HG02943 (cell line): ENCODE results near the gene RASEF.

Source experiments
- ATAC-seq: cut with Tn5 transposase; IDR thresholded peaks from one replicate; pipeline ENCODE4 v1.9.1; 2021; ENCODE audit warnings: mild to moderate bottlenecking, low read depth, moderate library complexity; ENCODE audit not compliant: unreplicated experiment

RASEF gene

DNA sequence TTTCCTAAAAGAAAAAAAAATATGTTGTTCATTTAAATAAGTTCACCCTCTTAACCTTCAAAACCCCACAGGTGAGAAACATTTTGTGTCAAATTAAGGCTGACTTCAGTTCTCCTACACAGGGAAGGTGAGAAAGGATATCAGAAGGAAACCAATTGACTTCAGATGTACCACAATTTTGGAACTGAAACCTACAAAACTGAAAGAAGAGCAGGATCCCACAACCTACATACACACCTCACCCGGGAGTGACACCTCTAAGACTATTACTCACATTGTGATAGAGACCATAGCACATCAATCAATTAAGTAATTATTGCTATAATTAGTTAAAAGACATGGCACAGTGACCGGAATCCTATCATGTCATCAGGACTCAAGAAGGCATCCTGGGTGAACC lies 47.0 kb downstream of the RASEF start:
- ATAC-seq: no peak

DNA sequence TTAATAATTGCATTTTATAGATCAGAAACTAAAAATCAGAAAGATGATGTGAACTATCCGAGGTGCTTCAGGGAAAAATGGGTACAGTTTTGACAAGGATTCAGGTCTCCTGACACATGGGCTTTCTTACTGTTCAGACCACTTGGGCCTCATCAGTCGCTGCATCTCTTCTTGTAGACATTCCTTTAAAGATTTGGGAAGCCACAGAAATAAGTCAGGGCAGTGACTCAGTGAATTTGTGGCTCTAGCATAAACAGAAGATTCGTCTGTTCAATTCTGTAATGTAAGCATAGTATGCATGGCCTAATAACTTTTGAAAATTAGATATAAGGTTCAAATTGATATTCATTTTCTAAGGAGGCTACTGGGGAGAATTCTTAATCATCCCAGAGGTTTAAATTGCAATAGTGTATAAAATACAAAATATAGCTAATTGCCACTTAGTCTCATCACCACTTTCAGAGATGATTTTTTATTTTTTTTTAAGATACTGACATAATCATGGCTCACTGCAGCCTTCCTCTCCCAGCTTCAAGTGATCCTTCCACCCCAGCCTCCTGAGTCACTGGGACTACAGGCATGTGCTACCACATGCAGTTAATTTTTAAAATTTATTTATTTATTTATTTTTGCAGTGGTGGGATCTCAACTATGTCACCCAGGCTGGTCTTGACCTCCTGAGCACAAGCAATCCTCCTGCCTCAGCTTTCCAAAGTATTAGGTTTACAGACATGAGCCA lies 48.9 kb downstream of the RASEF start:
- no peak for ATAC-seq

DNA sequence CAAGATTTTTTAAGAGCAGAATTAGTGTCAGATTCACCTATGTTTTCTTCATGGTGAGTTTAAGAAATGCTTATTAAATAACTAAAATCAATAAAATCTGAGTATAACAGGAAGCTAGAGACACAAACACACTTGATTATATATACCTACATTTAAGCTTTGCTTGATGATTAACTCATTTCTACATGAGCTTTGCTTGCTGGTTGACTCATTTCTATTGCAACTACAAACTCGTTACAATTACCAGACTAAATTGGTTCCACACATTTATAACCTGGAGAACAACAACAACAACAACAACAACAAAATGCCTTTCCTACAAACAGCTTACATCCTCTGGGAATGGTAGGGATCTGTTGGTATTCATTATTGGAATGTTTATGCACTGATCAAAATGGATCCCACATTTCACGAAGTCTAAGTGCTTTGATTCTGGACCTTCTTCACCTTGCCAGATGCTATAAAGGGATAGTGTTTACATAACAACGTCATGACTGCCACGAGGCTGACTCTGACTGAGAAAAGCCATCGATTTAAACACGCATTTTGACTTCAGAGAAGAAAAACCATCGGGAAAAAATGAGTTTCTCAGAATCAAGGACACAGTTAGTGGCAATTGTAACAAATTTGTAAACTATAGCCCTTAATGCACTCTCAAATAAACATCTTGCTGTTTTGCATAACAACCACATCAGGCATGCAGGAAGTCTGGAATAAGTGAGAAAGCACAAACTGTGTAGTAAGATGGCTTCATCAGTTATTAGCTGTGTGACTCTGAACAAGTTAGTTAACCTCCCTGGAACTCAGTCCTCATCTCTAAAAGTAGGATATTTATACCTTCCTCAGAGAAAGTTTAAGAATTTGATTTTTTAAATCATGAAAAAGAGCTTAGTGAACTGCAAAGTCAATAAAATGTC lies 49.8 kb downstream of the RASEF start:
- ATAC-seq: no peak

DNA sequence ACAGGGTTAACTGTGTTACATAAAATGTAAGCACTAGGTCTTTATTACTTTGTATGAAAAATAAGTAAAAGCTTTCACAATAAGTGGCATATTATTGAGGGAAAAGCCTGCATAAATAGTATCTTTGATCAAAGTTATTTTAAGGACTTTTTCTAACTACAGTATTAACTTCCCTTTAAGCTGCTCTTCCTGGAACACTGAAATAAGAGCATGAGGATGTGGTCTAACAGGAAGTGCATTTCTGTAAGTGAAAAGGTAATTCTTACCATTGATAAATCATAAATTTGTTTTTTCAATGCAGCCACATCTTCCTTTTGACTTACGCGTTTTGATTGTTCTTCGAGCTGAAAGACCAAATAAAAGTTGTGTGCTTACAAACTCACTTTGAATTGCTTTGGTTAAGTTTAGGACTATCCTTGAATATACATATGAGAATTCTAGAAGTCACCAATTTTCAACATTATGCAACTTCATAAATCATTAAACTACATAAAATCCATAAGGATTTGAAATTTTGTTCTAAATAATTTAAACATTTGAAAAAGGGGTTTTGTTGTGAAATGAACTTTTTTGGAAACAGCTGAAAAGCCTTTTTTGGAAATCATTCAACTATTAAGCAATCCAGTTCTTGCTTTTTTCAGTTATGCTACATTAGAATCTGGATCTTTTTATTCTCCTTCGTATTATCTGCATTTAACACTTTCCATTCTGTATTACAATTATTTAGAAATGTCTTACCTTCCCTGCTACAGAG lies 50.6 kb downstream of the RASEF start:
- no peak for ATAC-seq

DNA sequence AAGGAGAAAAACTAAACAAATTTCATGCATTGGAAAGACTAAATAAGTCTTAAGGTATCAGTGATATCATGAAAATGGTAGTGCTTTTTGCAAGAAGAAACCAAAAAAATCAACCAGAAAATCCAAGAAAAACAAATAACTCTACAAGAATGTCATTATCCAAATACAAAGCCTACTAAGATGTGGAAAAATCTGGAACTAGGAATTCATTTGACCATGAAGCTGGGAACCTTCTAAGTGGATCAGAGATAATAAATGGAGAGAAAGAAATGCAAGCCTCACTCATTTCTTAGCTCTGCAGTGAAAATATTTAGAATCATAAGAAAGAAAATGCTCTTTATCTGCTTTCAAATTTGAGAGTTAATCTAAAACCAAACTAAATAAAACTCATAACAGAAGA lies 51.3 kb downstream of the RASEF start:
- no peak for ATAC-seq

DNA sequence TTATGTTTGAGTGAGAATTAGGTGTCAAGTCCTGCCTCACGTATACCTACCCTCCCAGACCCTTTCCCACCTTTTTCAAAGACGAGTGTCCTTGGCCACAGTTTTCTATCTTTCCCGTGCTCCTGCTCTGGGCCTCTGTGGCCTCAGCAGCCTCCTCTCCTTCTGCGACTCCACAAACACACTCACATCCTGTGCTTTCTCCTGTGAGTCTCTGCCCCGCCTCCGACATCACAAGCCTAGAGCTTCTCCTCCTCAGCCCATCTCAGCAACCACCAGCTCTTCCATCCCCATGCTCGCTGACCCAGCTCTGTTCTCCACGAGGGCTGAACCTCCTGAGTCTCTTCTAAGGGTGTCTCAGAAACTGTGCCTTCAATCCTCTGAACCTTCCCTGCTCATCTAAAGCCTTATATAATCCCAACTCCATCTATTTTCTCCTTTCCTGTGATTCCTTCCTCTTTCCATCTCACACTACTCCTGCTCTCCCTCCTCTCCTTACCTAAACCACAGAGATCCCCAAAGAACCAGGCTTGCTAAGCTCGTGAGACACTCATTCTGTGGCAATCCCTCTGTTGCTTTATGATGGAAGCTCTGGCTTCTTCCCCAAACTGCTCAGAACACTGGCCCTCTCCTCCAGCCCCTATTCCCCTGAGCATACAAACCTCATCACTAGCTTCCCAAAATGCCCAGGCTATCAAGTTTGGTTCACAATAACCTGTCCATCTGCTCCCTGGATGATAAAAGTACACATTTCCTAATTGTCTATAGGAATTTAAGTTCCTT lies 55.2 kb downstream of the RASEF start:
- no peak for ATAC-seq

DNA sequence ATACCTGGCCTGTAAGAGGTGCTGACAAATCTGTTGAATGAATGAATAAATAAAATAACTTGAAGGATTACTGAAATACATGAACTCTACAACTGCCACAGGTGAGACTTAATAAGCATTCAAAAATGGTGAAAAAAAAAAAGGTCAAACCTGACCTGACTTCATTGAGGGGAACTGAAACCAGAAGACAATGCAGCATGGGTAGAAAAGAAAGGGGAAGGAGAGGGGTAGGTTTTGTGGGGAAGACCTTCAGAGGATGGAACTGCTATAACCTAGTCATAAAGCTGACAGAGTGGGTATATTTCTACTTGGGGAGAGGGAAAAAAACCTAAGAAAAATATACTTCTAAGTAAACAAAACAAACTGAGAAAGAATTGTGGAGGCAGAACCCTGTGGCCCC lies 56.6 kb downstream of the RASEF start:
- ATAC-seq: no peak

DNA sequence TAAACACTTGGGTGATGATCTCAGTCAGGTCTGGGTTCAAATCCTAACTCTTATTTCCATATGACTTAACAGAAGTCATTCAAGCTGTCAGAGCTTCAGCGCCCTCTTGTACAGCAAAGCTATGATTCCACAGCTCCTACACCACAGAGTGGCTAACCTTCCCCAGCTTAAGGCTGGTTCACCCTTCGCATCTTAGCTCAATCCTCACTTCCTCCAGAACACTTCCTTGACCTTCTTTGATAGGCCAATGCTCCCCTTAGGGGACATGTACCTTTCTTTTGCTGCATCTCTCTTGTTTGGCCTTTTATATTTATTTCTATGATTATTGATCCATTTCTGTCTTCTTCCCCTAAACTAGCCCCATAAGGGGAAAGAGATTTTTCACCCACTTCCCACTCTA lies 57.0 kb downstream of the RASEF start:
- ATAC-seq: no peak

DNA sequence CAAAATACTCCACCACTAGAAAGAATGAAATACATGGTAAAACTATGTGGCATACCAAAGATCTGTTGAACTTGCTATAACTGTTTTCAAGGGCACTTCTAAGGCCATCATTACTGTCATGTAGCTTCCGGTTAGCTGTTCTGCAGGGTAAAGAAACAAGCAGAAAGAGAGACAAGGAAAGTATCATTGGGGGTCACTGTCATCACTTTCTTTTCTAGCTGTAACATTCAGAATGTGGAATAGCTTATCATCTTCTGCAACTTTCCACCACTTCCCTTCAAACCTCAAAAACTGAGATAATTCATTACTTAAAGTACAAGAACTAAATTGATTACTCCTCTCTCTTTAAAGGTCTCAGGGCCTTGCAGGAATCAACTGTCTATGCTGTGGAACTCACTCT lies 57.6 kb downstream of the RASEF start:
- ATAC-seq: no peak

DNA sequence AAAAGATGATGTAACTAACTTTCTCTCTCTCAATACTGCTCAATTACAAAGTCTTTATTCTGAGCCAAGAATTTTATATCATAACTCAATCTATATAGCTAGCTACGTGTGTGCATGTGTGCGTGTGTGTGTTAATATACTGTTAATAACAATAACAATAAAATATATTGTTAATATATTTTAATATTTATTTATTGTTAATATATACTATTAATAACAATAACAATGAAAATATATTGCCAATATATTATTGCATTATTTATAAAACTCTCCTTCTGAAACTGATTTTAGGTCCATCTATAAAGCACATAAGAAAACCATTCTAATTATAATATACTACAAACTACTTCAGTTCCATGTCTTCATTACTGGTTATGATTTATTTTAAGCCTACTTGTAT lies 60.6 kb downstream of the RASEF start:
- ATAC-seq: no peak

DNA sequence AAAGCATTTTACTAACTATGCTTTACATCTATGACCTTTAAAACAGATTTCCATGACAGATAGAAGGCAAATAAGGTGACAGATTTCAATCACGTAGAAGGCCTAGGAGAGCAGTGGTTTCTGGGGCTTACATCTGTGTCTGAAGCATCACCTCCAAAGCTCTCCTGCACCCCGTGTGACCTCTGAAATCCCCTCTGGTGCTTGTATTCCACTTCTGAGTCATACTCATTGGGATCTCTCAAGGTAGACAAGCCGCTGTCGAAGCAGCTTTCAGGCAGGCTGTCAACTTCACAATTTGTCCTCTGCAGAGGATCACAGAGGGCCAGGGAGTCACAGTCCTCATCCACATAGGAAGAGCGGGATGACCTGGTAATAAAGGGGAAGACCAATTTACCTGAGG lies 62.2 kb downstream of the RASEF start:
- no peak for ATAC-seq

DNA sequence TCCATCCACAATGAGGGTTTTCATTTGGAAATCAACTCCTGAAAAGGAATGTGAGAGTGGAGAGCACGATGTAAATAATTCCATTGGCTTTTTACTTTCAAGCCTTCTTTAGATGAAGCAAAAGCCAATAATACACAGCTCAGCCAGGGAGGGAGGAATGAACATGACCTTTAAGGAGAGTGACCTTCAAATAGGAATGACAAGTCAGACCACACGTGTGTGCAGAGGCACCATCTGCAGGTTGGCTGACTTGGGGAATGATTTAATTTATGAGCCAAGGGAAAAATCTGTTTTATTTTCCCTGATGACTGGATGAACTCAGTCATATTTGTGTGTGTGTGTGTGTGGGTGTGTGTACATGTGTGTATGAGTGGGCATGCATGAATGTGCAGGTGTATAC lies 64.5 kb downstream of the RASEF start:
- ATAC-seq: no peak

DNA sequence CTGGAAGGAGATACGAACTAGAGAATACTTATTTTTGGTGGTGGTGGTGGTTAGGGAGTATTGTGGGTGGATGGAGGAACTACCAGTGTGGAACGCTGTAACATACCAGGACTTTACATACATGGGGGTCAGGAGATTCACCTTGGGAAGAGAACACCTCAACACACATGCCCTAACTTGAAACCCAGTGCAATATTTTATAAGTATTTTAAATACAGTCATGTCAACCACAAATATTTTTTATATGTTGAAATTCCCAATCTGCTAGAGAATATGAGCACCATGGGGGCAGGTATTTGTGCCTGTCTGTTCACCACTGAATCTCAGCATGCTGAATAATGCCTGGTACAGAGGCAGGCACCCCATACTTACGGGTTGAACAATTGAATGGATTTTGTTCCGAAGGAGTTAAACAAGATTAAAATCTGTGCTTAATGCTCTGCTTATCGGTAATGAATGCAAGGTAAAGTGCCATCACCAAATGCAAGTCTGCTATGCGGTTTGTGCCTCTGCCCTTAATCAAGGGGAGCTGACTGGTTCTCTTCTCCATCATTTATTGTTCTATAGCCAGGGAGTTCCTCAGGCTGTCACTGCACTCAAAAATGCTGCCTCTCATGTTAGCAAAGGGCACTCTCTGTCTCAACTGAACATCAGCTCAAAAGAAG lies 65.3 kb downstream of the RASEF start:
- no peak for ATAC-seq

DNA sequence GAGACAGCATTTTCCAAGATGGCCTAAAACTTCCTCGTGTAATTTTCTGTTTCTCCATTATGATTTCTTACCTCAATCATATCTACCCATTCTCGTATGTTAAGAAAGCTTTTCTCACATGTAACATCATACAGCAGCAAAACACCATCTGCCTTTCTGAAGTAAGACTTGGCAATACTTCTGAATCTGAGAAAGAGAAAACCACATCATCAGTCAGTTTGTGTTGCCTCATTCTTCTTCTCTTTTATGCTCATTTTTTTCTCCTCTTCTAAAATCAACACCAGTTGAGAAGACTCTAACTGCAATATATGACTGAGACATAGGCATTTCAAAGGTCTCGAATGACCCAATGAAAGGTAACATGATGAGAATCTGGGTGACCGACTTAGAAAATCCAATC lies 66.0 kb downstream of the RASEF start:
- ATAC-seq: no peak

DNA sequence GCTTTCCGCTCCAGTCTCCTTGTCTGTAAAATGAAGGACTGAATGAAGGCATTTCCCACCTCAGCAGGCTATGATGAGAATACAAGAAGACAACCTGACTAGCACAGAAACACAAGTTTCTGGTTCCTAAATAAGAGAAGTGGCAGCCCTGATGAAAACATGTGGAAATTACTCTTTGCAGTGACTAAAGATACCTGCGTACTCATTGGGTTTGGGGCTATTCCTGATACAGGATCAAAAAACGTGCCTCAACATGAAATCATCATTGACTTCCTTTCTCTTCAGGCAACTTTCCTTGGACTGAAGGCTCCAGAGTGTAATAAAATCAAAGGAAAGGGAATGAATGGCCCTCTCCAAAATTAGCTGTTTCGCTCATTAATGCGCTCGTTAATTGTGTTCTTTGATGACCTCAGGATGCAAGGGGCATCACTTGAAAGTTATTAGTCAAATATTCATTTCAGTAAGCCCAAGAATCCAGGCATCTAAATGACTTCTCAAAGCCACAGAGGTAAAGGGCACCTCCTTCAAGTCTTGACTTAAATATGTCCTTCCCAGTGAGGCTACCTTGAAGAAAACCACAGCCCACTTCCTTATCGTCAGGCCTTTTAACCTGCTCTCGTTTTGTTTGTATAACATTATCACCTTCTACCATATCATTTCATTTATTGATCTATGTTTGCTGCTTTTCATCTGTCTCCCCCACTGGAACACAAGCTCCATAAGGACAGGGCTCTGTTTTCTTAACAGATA lies 68.9 kb downstream of the RASEF start:
- no peak for ATAC-seq

DNA sequence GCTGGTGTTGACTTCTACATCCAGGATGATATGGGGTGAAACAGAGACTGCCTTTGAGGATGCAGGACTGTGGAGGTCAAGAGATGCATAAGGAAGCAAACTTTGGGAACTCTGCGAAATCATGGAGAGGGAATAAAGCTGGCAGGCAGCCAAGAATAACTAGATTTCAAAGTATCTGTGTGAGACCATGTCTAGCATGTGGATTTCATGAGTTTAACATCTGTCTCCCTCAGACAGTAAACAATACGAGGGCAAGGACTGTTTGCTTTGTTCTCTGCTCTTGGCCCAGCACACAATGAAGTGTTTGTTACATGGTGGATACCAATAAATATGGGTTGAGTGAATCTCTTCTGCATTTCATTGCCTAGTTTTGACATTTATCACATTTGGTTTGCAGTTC lies 71.3 kb downstream of the RASEF start:
- ATAC-seq: no peak

DNA sequence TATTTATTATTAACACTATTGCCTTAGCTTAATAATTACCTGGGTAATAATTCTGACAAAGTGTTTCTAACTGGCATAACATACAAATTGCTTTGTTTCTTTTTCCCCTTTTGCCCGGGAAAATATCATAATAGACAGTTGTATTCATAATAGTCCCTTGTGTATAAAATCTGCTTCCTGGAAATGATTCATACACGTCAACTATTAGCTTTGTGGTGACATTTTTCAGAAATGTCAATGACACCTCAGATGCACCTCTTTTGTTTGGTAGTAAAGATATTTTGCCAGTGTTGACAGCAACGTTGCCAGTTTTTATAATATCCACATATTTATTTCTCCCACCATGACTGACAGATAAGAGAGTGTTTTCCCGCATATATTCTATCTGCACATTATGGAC lies 73.0 kb downstream of the RASEF start:
- ATAC-seq: no peak

DNA sequence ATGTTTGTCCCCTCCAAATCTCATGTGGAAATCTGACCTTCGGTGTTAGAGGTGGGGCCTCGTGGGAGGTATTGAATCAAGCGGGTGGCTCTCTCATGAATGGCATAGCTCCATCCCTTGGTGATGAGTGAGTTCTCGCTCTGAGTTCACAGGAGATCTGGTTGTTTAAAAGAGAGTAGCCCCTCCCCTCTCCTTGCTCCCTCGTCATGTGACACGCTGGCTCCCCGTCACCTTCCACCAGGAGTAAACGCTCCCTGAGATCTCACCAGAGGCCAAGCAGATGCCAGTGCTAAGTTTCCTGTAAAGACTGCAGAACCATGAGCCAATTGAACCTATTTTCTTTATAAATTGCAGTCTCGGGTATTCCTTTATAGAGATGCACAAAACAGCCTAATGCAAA lies 74.5 kb downstream of the RASEF start:
- ATAC-seq: no peak
